ENCODE measurements around the gene DCAF8L2.

DNA sequence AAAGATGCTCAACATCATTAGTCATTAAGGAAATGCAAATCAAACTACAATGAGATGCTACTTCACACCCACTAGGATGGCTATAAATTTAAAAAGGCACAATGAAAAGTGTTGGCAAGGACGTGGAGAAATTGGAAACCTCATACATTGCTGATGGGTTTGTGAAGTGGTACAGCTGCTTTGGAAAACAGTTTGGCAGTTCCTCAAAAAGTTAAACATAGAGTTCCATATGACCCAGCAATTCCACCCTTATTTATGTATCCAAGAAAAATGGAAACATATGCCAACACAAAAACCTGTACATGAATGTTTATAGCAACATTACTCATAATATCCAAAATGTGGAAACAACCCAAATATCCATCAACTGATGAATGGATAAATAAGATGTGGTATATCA, 116.4 kb downstream of the DCAF8L2 start:
- TF ChIP-seq EP300 (IDR thresholded peaks at IDR 0.05; ENCODE audit: borderline replicate concordance): no peak
- TF ChIP-seq, protein P1, sequence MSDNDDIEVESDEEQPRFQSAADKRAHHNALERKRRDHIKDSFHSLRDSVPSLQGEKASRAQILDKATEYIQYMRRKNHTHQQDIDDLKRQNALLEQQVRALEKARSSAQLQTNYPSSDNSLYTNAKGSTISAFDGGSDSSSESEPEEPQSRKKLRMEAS (IDR thresholded peaks at IDR 0.05): no peak

All from Ishikawa (cell line).